Peyer's patch (tissue), 4 donors: Measurements from ENCODE around the gene ZBTB7C. TPM values are rescaled to one million over a fixed set of nuclear protein-coding genes. Genes with fewer than 3 reads are reported as not detected.
A peak's percentile ranks its signal among the peaks of the same experiment; 100 is the strongest.

Experiments
- DNase-seq, 3 donors: peaks; one replicate each; pipeline ENCODE4 v3.0.0-alpha.2; 2017 to 2019
- H3K27ac ChIP-seq, 4 donors: fragments of 200-600 bp; sonication (generic); one replicate each; pipeline ENCODE4 v1.5.1; 2016 to 2019
- H3K27me3 ChIP-seq, 2 donors: fragments of 200-600 bp; sonication (generic); one replicate each; pipeline ENCODE4 v1.5.1; 2019
- H3K36me3 ChIP-seq, 3 donors: fragments of 200-600 bp; sonication (generic); one replicate each; pipeline ENCODE4 v1.5.1; 2016 to 2019
- H3K4me1 ChIP-seq, 4 donors: fragments of 200-600 bp; sonication (generic); one replicate each; pipeline ENCODE4 v1.5.1; 2016 to 2019
- H3K4me3 ChIP-seq, 4 donors: fragments of 200-600 bp; sonication (generic); 1 replicate in 3 of 4; 2 replicates in 1 of 4; pipeline ENCODE4 v1.5.1; 2016 to 2019; ENCODE audit warnings: mild to moderate bottlenecking in 1 of 4
- H3K9me3 ChIP-seq, 4 donors: fragments of 200-600 bp; sonication (generic); one replicate each; pipeline ENCODE4 v1.5.1; 2016 to 2019; ENCODE audit warnings: mild to moderate bottlenecking in 1 of 4
- POLR2A ChIP-seq, 2 donors: fragments of 450-650 bp; IDR thresholded peaks; one replicate each; pipeline ENCODE4 v1.5.1; 2017; ENCODE audit warnings: antibody characterized with exemption in 2 of 2, mild to moderate bottlenecking in 2 of 2, moderate library complexity in 2 of 2
- total RNA-seq, 4 donors: library from RNA; depleted of rRNA; stranded (reverse); fragments of >200 nt; gene quantifications; one replicate each; pipeline ENCODE4 v1.1.0, GENCODE V29; 2016
- TF ChIP-seq, protein P1 (sequence below), 6 experiments: fragments of 450-650 bp in 4 of 6; fragments of 200-600 bp in 2 of 6; sonication (generic) in 1 of 6; IDR thresholded peaks; one replicate each; pipeline ENCODE4 v1.5.1; 2017 to 2019; ENCODE audit warnings: antibody characterized with exemption in 6 of 6, mild to moderate bottlenecking in 3 of 6, moderate library complexity in 1 of 6

Gene ZBTB7C
- total RNA-seq, 4 donors from 2014 or later, result 10.5 to 15.7 (median 14.2) TPM

DNA sequence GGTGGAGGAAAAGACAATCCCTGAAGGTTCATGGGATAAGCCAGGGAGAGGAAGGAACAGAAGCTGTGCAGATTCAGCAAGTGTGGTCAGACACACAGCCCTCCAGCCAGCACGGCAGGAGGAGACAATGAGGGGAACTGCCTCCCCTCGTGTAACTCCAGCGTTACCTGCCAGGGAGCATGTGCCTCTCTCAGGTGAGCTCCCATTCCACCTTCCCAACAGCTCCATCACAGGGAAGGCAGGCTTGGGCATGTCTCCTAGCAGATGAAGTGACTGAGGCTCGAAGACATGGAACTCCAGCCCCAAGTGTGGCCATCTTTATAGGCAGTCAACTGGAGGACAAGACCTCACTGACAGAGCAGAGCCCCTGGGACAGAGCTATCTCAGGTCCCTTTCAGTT, 47.4 kb downstream of the ZBTB7C start:
- H3K4me1 ChIP-seq, result no peaks in the 10 kb centered on the region
- no peaks in the 10 kb centered on the region for H3K9me3 ChIP-seq
- DNase-seq, result no peak
- no peak overlapping the region for H3K27ac ChIP-seq
- no peak for TF ChIP-seq POLR2A (IDR thresholded peaks at IDR 0.05)
- TF ChIP-seq, protein P1, sequence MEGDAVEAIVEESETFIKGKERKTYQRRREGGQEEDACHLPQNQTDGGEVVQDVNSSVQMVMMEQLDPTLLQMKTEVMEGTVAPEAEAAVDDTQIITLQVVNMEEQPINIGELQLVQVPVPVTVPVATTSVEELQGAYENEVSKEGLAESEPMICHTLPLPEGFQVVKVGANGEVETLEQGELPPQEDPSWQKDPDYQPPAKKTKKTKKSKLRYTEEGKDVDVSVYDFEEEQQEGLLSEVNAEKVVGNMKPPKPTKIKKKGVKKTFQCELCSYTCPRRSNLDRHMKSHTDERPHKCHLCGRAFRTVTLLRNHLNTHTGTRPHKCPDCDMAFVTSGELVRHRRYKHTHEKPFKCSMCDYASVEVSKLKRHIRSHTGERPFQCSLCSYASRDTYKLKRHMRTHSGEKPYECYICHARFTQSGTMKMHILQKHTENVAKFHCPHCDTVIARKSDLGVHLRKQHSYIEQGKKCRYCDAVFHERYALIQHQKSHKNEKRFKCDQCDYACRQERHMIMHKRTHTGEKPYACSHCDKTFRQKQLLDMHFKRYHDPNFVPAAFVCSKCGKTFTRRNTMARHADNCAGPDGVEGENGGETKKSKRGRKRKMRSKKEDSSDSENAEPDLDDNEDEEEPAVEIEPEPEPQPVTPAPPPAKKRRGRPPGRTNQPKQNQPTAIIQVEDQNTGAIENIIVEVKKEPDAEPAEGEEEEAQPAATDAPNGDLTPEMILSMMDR (IDR thresholded peaks at IDR 0.05), result no peak
- no peaks in the 10 kb centered on the region for H3K27me3 ChIP-seq
- H3K36me3 ChIP-seq, result no peaks in the 10 kb centered on the region
- no peak overlapping the region for H3K4me3 ChIP-seq

DNA sequence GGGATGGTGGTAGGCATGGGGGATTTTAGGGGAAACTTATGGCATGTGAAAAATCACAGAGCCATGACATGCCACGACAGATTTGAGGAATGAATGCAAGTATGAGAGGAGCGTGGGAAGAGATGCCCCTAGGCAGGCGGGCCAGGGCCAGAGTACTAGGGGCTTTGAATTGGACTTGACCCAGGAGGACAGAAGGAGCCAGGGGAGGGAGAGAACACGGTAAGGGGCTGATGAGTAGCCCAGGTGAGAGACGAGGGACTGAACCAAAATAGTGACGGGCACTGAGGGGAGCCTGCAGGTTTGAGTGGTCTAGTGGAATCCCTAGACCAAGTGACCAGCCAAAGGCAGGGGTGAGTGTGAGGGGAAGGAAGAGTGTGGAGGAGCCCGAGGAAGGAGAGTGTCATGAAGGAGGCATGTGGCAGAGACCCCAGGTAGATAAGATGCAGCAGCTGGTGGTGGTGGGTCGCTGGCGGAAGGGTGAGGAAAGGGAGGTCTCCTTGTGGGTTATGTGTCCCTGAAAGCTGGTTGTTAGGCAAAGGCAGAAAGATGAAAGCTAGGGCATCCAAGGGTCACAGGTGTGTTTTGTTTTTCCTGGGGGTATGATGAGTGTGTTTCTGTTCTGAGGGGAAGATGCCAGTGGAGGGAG, 48.7 kb downstream of the ZBTB7C start:
- DNase-seq, result peak in 1 of 3 donors; percentile 3
- H3K27ac ChIP-seq, result no peak overlapping the region
- TF ChIP-seq POLR2A (IDR thresholded peaks at IDR 0.05), result no peak
- TF ChIP-seq, protein P1 (IDR thresholded peaks at IDR 0.05), result no peak
- H3K9me3 ChIP-seq, result no peaks in the 10 kb centered on the region
- H3K4me1 ChIP-seq, result no peaks in the 10 kb centered on the region
- H3K4me3 ChIP-seq, result no peak overlapping the region
- H3K27me3 ChIP-seq, result no peaks in the 10 kb centered on the region
- no peaks in the 10 kb centered on the region for H3K36me3 ChIP-seq

DNA sequence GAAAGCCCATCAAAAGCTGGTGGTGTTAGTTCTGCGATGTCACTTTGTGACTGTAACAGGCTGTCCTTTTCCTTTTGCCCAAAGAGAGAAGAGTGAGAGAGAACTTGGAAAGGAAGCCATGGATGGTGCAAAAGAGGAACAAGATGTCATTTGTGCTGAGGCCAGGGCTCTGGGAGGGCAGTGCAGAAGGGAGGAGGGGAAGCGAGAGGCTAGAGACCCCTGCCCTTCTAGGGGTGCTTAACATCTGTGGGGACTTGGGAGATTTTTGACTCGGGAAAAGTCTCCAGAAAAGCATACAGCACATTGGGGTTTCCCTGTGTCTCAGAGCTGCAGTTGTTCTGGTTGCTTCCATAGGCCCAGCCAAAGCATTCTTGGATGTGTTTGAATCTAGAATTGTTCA, 49.6 kb downstream of the ZBTB7C start:
- no peaks in the 10 kb centered on the region for H3K27me3 ChIP-seq
- no peaks in the 10 kb centered on the region for H3K4me1 ChIP-seq
- DNase-seq, result no peak
- no peaks in the 10 kb centered on the region for H3K9me3 ChIP-seq
- no peak overlapping the region for H3K27ac ChIP-seq
- H3K36me3 ChIP-seq, result no peaks in the 10 kb centered on the region
- H3K4me3 ChIP-seq, result no peak overlapping the region
- TF ChIP-seq POLR2A (IDR thresholded peaks at IDR 0.05), result no peak
- TF ChIP-seq, protein P1 (IDR thresholded peaks at IDR 0.05), result no peak

DNA sequence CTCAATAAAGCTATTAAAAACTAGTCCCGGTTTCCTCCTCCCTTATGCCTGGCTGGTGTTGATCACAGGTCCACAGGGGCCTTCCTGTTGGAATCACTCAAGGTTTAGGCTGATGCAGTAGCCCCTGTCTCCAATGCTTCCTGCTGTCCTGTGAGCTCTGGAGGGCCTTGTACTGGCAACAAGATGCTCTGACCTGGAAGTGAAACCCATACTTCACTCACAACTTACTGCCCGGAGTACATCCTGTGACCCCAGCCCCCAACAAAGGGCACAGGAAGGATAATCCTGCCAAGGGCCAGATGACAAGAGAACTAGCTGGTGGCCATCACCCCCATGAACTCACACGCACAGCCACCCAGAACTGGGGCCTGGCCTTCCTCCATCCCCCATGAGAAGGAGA, 50.3 kb downstream of the ZBTB7C start:
- no peaks in the 10 kb centered on the region for H3K36me3 ChIP-seq
- H3K4me1 ChIP-seq, result no peaks in the 10 kb centered on the region
- no peaks in the 10 kb centered on the region for H3K9me3 ChIP-seq
- TF ChIP-seq, protein P1 (IDR thresholded peaks at IDR 0.05), result no peak
- TF ChIP-seq POLR2A (IDR thresholded peaks at IDR 0.05), result no peak
- no peak overlapping the region for H3K27ac ChIP-seq
- peak in 1 of 3 donors; percentile 9 for DNase-seq
- H3K27me3 ChIP-seq, result no peaks in the 10 kb centered on the region
- no peak overlapping the region for H3K4me3 ChIP-seq

DNA sequence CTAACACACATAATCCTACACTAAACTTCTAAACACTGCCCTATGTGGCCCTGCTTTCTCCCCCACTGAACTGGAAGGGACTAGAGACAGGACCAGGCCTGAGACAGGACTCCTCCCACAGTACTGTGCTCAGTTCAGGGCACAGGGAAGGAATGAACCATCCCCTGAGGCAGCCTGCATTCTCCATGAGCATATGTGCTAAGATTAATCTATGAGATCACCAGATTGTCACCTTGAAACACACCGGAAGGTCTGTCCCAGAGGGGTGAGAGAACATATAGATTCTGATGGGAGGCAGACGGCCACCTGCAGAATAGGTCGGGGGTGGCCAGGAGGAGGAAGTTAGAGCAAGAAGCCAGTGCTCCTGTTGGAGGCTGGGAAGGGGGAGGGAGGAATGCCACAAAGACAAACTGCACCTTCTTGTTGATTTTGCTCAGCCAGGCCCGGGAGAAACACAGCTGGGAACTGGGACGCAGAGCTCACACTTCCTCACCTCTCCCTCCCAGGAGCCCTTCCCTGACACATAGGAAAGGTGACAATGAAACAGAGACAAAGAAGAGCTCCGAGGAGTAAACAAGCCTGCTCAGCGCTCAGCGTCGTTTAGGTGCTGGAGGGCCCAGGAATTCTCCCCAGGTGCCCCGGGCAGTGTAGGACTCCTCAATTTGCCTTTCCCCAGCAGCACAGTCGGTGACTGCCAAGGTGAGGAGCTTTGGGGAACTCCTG, 52.1 kb downstream of the ZBTB7C start:
- Histone ChIP-seq H3K4me3 (no peak overlapping the region), H3K27me3 (no peaks in the 10 kb centered on the region), H3K36me3 (no peaks in the 10 kb centered on the region), H3K27ac (no peak overlapping the region), H3K4me1 (no peaks in the 10 kb centered on the region), H3K9me3 (no peaks in the 10 kb centered on the region)
- DNase-seq, result no peak
- TF ChIP-seq, protein P1 (IDR thresholded peaks at IDR 0.05), result no peak
- TF ChIP-seq POLR2A (IDR thresholded peaks at IDR 0.05), result no peak
